IPS DF 19.7 (cell line): ENCODE measurements around the gene PAPPA.

Experiments
- DNase-seq: peaks from one replicate; pipeline ENCODE4 v3.0.0-alpha.2; 2013; ENCODE audit warnings: low read depth, low spot score

PAPPA gene

DNA sequence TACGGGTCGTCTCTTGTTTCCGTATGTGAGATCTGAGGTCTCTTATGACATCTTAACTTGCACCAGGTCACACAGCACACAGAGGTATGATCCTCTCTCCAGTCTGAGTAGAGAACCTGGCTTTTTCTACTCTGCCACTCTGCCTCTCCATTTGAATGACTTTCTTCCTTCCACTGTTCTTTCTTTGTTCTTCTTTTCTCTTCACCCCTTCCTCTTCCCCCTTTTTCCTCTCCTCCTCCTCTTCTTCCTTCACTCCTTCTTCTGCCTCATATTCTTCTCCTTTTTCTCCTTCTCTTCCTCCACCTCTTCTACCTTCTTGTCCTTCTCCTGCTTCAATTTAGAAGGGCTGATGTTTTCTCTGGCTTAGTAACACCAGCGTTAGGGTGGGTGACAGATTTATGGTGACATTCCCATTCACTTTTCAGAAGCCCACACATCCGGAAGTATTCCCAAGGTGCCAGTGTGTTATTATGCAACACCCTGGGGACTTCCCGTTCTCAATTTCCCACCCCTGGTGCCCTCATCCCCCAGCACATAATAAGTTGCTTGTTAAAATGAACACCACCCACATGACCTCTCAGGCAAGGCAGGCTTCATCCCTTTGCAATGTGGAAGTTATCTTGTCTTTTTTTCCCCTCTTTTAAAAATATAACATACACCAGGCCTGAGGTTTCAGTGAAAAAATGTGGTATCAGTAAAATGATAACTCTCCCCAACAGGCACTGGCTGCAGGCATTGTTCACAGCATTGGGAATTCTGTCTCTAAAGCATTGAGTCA, 122.0 kb downstream of the PAPPA start:
- DNase-seq = no peak

DNA sequence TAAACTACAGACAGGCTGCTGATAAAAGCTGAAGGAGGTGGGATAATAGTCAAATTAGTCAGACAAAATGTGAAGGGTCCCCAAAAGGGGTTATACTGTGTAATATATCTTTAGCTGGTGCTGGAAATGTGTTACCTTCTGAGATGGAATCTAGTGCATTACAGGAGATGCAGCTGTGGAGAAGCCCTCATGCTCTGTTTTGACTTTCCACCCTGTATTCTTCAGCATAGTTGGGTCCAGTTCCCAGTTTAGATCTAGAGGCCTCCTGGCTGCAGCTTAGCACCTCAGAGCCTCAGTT, 122.6 kb downstream of the PAPPA start:
- no peak for DNase-seq

DNA sequence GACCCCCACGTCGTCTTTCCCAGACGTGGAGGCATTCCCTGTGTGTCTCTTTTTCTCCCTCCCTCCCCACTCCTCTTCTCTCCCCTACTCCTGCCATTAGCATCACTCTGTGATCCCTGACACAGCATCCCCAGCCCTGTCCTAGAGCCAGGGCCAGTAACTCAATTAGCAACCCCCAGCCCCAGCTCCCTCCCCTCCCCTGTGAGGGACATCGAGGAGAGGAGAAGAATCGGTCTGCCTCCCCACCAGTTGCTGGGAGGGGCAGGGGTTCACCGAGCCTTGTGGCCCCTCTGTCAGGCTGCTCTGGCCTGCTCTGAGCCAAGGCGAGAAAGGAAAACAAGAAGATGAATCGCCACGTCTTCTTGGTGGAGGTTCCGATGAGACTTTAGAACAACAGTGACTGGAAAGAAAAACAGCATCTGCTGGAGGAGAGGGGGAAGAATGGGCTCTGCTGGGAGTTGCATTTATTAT, 123.1 kb downstream of the PAPPA start:
- no peak for DNase-seq

DNA sequence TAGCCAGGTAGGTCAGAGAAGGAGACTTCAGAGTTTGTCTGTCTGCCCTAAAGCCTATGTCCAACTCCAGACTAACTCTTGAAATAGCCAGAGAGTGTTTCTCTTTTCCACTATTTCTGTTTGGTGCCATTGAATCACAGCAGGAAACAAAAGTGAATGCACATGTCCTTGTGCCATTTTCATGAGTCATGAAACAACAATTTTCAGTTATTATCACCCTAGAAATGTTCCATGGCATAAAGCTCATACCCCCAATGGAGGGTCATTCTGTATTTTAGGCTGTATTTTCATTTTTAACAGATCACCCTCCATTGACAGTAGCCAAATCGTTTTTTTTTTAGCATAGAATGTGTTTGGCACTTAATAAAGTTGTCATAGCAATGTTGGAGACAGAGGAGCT, 124.7 kb downstream of the PAPPA start:
- no peak for DNase-seq

DNA sequence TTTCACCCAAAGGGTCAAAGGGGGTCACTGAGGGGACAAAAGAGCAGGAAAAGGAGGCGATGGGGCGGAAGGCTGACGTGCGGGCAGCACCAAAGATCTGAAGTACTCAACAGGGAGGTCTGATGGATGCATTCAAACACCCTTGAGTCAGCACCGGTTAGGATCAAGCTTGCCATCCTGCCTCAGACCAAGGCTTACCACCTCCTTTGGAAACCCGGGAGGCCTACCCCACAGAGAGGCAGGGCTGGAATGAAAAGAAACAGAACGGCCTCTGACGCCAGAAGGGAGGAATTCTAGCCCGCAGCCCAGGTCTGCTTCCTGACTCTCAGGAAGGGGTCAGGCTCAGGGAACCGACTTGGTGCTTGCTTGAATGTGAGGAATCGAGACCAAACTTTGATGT, 125.6 kb downstream of the PAPPA start:
- DNase-seq = peak; percentile 82

DNA sequence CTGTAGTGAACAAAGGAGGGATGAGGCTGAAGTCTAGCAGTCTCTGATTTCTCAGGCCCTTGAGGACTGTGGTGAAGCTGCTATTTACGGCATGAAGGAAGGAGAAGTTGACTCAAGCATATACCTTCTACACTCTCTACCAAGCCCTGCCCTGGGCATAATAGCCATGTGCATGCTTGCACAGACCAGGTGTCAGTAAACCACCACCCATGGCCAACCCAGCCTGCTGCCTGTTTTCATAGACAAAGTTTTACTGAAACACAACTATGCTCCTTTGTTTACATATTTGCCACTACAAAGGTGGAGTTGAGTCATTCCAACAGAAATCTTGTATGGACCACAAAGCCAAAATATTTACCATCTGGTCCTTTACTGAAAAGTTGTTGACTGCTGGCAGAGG, 126.9 kb downstream of the PAPPA start:
- DNase-seq = no peak

DNA sequence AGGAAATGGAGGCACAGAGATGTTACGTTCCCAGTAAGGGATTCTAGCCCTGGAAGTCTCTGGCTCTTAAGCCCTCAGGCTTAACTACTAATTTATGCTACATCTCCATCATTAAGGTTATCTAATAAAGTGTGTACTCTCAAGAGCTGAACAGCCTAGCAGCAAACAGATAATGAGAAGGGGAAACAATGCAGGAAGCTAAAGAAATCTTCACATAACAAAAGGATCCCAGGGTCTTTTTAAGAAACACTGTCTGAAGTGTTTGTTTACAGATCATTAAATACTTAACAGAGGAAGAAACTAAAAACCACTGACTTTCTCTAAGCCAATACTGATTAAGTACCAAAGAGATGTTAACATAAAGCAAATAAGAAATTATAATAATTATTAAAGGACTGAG, 129.0 kb downstream of the PAPPA start:
- no peak for DNase-seq

DNA sequence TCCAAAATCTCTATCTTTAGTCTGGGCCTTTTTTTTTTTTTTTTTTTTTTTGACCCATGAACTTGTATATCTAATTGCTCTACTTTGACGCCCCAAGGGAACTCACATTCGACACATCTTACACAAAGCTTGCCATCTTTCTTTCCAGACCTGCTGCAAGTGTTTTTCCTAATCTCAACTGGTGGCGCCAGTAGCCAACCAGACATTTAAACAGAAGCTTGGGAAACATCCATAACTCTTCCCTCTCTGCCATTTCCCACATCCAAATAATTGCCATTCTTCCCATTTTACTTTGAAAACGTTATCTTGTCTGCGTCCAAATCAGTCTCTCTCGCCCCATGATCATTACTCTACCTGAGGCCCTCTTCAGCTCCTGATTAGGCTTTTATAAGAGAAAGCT, 130.9 kb downstream of the PAPPA start:
- no peak for DNase-seq

DNA sequence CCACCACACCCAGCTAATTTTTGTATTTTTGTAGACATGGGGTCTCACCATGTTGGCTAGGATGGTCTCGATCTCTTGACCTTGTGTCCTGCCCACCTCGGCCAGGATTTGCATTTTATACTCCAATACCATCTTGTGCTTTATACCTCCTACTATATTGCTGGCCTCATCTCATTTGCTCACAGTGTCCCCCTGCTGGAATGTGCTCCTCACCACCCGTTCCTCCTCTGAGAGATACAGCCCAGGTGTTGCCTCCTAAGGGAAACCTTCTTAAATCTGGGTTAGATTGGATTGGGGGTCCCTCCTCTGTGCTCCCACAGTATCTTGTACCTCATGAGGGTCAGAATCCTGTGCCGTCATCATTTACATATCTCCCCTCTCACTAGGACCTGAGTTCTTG, 131.7 kb downstream of the PAPPA start:
- DNase-seq = no peak

DNA sequence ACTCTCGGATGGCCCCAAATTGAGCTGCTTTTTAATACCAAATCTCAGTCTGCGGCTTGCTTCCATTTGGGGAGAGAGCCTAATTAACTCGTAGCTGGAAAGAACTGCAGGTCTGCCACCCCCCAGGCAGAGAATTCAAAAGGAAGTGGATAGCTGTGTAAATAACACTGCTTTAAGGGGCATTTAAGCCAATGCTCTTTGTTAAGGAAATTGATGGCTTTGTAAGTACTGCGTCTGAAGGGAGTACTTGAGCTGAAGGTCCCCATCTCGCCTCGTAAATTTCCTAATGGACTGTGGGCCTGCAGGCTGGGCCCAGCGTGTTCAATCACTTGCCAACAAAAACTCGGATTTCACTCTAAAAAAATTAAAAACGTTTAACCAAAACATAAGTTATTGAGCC, 132.7 kb downstream of the PAPPA start:
- DNase-seq = peak; percentile 86

DNA sequence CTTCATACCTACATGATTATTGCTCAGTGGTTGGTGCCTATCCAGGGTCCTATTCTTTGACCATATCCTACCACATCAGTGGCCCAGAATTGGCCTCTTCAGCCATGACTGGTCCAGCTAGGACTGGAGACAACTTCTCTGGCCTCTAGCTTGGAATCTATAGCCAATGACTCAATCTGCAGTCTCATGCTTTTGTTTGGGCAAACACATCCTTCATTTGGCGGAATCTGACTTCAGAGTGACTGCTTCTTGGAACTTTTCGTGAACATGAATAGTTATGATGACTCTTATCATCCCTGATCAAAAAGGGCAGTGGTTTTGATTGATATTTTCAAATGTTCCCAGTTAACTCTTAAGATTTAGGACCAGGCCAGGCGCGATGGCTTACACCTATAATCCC, 134.1 kb downstream of the PAPPA start:
- DNase-seq = no peak

DNA sequence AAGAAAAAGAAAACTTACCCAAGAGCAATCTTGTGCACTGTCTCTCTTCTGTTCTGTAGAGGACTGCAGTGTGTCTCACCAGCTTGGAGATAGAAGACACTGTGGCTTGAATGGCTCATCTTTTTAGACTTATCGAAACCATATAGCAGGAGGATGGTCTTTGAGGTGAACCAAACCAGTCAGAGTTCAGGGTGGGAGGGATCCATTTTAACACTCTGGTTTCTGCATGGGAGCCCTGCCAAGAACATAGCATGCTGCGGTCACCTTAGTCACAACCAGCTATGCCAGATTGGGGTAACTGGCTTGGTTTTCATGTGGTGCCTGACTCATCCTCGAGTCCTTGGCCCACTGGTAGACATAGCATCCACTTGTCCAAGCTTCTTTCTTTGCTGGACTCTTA, 135.1 kb downstream of the PAPPA start:
- DNase-seq = no peak

DNA sequence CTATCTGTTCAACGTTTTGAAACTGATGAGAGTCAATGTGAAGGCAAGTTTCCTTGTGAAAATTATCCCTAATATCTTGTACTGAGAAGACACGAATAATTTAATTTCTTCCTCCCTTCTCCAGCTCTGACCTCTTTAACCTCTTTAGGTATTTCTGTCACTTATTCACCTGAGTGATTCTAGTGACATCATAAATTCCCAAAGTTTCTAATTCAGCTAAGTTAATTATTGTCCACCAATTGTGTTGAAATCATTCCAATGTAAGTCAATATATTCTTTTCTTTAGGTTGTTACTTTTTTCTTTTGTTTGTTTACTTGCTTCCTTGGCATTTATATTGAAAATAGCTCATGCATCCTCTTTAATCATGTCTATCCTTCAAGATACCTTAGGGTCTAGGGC, 143.8 kb downstream of the PAPPA start:
- no peak for DNase-seq

DNA sequence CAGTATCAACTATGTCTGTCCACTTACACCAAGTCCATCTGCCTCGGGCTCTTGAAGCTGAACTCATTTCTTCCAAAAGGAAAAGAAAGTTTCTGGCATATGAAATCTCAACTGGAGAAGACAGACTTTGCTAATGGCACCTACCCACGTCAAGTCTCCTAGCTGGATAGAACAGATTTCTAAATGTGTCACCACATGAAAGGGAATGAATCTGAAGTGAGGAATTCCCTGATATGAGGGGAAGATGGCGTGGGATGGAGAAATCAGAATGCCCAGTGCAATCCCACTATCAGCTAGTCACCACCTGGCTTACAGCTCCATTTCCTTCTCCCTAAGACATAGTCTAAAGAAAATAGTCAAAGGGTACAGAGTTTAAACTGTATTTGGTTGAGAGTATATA, 144.7 kb downstream of the PAPPA start:
- no peak for DNase-seq

DNA sequence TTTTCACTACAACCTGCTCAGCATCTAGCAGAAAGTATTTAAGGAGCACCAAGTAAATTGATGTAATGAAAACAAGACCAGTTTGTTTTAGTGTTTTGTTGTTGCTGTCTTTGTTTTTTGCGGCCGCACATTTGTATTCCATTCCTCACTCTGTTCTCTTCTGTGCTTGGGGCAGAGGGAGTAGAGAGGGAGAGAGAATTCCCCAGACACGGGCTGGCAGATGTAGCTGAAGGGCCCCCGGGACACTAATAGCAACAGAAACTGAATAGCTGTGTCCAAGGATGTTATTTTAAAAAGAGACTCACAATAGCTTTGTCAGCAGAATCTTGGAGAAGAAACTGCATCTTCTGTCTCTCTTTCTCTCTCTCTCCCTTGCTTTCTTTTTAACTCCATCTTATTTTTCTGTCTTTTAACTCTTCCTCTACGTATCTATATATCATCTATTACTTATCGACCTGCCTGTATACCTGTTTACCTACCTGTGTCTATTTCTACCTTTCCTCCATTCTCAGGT, 145.3 kb downstream of the PAPPA start:
- no peak for DNase-seq

DNA sequence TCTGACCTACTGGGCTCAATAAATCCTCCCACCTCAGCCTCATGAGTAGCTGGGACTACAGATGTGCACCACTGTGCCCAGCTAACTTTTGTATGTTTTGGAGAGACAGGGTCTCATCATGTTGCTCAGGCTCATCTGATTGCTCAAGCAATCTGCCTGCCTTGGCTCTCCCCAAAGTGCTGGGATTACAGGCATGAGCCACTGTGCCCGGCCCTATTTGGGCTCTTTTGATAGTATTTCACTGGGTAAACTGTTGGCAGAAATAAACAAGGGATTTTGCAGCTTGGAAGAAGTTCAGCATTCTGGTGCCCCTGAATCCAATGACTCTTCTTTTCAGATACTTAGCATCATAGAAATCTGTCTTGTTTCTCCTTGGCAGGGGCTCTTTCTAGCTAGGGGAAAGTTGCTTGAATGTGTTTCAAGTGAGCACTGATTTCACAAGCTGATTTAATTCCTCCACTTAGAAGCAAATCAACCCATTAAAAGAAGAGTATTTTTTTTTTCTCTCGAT, 146.8 kb downstream of the PAPPA start:
- no peak for DNase-seq

DNA sequence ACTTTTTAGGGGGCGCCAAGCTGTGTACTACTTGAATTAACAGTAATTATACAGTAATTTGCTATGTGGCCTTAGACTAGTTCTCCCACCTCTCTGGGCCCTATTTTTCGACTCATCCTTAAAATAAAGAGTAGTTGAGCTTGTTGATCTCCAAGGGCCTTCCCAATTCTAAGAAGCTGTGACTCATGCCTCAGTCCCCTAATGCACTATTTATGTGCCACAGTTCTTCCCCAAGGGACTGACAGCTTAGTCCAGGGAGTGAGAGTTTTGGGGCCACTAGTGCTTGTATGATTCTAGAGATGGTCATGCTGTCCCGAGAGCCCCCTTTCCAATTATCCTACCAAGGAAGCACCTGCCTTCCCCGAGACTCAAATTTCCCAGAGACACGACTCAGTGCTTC, 149.7 kb downstream of the PAPPA start:
- no peak for DNase-seq

DNA sequence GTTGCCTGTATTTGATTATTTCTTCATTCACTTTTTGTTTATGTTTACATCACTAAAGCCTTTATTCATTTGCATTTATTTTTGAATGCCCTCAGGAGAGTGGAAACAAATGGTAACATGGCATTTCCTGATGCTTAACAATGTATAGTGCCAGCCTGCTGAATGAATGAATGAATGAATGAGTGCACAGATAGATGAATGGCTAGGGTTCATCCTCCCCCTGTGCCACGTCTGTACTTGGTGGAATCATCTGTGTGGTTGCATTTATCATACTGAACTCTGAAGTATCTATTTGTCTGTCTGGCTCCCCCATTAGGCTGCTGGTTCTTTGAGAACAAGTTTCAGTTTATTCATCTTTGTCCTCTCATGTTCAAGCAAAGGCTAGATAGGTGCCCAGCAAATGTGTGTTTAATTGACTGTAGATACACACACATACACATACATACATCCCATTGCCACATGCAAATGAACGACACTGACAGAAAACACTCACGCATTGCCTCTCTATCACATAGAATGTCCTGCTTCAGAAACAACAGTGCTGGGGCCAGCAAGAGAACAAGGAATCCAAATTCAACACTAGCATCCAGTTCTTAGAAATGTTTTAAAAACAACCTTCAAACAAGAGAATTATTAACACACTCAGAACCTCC, 150.4 kb downstream of the PAPPA start:
- DNase-seq = no peak

DNA sequence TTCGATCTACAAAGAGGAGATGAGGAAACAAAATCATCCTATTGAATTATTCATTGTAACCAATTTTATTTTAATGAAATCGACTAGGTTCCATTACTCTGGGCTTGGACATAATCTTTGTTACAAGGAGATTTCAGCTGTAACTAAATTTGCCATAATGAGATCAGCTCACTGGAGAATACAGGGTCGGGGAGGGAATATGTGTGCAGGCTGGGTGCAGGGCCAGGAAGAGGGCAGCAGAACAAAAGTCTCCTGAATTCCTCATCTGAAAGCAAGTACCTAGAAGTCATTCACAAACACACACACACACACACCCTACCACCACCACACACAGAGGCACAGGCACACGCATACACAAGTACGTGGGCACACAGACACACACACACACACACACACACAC, 151.2 kb downstream of the PAPPA start:
- DNase-seq = no peak

DNA sequence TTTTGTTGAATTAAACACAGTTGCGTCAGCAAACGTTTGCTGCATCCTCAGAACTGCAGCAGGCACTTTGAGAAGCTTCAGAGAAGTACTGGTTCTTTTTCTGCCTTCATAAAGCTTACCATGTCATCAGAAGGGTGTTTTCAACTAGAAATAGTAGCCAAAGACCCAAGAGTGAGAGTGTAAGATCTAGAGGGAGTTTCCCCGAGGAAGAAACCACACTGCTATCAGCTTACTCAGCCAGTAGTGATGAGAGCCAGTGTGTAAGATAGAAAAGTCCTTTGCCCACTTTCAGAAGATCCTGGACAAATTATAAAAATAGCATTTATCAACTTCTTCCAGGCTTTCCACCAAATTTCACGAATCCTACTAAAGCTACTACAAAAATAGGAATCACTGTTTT, 154.5 kb downstream of the PAPPA start:
- no peak for DNase-seq

DNA sequence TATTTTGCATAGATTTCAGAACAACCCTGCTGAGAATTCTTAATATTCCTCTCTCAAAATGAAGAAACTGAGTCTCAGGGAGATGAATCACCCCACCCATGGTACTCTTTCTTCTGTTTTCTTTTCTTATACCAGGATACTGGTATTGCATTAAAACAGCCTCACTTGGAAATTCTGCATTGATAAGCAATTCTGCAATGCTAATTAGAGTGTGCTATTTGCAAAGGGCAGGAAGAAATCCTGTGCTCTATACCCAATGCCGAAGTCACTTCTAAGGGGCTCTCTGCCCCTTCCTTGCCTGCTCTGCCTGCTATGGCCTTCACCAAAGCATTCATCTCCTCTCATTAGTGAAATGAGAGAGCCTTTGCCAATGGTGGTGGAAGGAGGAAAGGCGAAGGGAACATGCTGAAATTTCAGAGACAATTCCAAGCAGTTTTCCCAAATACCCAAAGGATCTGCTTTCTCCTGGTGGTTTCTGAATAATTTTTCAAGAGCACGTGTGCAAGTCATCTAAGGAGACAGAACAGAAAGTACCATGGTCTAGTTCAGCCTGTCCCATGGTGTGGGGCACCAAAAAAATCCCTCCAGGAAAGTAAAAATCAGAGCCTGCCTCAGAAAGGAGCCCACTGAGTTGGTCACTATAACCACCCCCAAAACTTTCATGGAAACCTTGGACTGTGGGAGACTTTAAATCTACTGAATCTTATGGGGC, 156.5 kb downstream of the PAPPA start:
- no peak for DNase-seq

DNA sequence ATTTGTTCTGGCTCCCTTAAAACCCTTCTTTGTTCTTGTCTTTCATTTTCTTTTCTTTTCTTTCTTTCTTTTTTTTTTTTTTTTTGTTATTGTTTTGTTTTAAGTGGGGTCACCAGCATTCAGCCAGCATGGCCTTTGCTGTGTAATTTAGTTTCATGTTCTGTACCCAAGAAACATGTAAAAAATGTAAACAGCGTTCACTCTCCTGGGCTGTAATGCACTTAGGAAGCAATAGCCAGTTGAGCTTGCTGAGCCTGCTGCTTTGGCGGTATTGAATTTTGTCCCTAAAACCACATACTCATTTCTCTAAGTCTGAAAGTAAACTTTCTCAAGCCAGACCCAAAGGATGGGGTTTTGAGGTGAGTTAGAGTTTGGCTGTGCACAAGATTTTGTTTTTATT, 158.6 kb downstream of the PAPPA start:
- no peak for DNase-seq

DNA sequence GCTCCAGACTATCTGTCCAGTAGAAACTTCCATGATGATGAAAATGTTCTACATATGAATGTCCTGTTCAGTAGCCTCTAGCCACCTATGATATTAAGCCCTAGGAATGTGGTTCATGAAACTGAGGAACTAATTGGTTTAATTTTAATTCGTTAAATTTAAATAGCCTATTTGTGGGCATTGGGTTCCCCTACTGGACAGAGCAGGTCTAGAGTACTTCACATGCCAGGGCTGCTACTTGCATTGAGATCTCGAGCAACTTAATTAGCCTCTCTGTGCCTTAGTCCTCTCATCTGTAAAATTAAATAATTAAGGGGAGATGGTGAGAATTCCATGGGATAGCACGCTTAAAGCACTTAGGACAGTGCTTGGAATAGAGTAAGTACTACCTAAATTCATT, 160.0 kb downstream of the PAPPA start:
- no peak for DNase-seq
